Measurements from ENCODE around the gene NID1. TPM values are rescaled to one million over a fixed set of nuclear protein-coding genes. Genes with fewer than 3 reads are reported as not detected.
"Not testable (repeated sequence)": the region's sequence is repeated elsewhere in the genome, so short reads cannot be mapped to it uniquely, and the experiment has no call there.

Gene NID1
- total and polyA plus RNA-seq, 8 donors: 3.6 to 28.2 (median 8.7) TPM

DNA sequence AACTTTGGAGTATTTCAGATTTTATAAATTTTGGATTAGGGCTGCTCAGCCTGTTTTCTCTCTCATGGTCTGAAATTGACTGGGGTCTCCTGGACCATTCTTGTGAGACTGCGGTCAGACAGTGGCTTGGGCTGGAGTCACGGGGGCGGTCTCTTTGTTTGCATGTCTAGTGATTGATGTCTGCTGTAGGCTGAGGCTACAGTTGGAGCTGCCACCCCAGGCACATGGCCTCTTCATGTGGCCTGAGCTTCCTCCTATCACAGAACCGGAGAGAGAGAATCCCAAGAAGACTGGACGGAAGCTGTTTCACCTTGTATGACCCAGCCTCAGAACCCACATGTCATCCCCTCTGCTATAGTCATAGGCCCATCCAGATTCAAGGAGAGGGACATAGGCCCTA, 96.1 kb downstream of the NID1 start:
- no peaks in the 10 kb centered on the region for H3K4me1 ChIP-seq
- intact Hi-C loops (cut with DNase I): no loop called here
- no peaks in the 10 kb centered on the region for H3K27me3 ChIP-seq
- ATAC-seq (no peak), FAIRE-seq (no peak), DNase-seq (no peak)
- H3K9me3 ChIP-seq: no peaks in the 10 kb centered on the region
- H3K4me3 ChIP-seq: no peak overlapping the region
- no peaks in the 10 kb centered on the region for H3K36me3 ChIP-seq
- WGBS, 2 donors: 67 to 69% methylated on average over 5 of the region's 5 CpGs
- TF ChIP-seq, protein P1, sequence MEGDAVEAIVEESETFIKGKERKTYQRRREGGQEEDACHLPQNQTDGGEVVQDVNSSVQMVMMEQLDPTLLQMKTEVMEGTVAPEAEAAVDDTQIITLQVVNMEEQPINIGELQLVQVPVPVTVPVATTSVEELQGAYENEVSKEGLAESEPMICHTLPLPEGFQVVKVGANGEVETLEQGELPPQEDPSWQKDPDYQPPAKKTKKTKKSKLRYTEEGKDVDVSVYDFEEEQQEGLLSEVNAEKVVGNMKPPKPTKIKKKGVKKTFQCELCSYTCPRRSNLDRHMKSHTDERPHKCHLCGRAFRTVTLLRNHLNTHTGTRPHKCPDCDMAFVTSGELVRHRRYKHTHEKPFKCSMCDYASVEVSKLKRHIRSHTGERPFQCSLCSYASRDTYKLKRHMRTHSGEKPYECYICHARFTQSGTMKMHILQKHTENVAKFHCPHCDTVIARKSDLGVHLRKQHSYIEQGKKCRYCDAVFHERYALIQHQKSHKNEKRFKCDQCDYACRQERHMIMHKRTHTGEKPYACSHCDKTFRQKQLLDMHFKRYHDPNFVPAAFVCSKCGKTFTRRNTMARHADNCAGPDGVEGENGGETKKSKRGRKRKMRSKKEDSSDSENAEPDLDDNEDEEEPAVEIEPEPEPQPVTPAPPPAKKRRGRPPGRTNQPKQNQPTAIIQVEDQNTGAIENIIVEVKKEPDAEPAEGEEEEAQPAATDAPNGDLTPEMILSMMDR (IDR thresholded peaks at IDR 0.05): no peak
- no peak overlapping the region for H3K27ac ChIP-seq

DNA sequence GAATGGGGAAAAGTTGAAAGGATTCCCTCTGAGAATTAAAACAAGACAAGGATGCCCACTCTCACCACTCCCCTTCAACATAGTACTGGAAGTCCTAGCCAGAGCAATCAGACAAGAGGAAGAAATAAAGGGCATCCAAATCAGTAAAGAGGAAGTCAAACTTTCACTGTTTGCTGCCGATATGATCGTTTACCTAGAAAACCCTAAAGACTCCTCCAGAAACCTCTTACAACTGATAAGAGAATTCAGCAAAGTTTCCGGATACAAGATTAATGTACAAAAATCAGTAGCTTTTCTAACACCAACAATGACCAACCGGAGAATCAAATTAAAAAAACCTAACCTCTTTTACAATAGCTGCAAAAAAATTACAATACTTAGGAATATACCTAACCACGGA, 98.8 kb downstream of the NID1 start:
- H3K4me3 ChIP-seq; DNase-seq; intact Hi-C loops (cut with DNase I); H3K4me1 ChIP-seq; H3K27me3 ChIP-seq; H3K9me3 ChIP-seq; H3K27ac ChIP-seq; ATAC-seq; H3K36me3 ChIP-seq; FAIRE-seq: not testable (repeated sequence)
- WGBS, 2 donors: 68 to 85% methylated on average over 5 of the region's 5 CpGs

DNA sequence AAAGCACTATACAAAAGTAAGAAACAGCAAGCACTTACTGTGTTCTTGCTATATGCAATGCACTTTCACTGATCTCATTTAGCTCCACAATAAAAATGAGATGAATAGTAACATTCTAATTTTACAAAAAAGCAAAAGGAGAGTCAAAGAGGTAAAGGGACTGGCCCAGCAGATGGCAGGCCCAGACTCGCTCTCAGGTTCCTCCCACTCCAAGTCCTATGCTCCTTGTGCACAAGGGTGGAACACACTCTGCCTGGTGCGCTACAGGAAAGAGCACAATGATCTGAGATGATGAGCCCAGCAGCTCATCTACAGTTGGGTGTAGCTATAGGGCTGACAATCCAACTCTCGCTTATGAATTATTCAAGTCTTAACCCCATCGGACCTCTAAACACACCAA, 104.1 kb downstream of the NID1 start:
- no peaks in the 10 kb centered on the region for H3K9me3 ChIP-seq
- H3K27ac ChIP-seq: no peak overlapping the region
- H3K27me3 ChIP-seq: no peaks in the 10 kb centered on the region
- TF ChIP-seq, protein P1 (IDR thresholded peaks at IDR 0.05): no peak
- FAIRE-seq: no peak
- intact Hi-C loops (cut with DNase I): no loop called here
- H3K4me3 ChIP-seq: no peak overlapping the region
- no peak for DNase-seq
- ATAC-seq: no peak
- no peaks in the 10 kb centered on the region for H3K4me1 ChIP-seq
- 94 to 96% methylated on average over 4 of the region's 4 CpGs for WGBS, 2 donors
- no peaks in the 10 kb centered on the region for H3K36me3 ChIP-seq

DNA sequence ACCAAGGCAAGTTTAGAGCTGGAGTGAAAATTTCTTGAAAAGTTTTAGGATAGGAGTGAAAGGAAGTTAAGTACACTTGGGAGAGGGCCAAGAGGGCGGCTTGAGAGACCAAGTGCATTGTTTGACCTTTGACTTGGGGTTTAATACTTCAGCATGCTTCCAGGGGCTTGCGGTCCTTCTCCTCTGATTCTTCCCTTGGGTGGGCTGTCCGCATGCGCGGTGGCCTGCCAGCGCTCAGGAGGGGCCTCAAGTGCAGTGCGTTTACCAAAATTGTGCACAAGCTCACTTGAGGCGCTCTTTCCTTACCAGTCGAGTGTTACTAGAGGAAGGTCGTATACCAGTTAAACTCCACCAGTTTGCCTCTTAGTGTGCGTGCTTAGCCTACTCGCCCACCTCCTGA, 106.9 kb downstream of the NID1 start:
- no peaks in the 10 kb centered on the region for H3K4me1 ChIP-seq
- TF ChIP-seq, protein P1 (IDR thresholded peaks at IDR 0.05): no peak
- intact Hi-C loops (cut with DNase I): no loop called here
- no peaks in the 10 kb centered on the region for H3K36me3 ChIP-seq
- no peak overlapping the region for H3K27ac ChIP-seq
- FAIRE-seq (no peak), DNase-seq (no peak), ATAC-seq (no peak)
- H3K27me3 ChIP-seq: no peaks in the 10 kb centered on the region
- no peak overlapping the region for H3K4me3 ChIP-seq
- 83 to 95% methylated on average over 12 of the region's 12 CpGs for WGBS, 2 donors
- H3K9me3 ChIP-seq: no peaks in the 10 kb centered on the region

DNA sequence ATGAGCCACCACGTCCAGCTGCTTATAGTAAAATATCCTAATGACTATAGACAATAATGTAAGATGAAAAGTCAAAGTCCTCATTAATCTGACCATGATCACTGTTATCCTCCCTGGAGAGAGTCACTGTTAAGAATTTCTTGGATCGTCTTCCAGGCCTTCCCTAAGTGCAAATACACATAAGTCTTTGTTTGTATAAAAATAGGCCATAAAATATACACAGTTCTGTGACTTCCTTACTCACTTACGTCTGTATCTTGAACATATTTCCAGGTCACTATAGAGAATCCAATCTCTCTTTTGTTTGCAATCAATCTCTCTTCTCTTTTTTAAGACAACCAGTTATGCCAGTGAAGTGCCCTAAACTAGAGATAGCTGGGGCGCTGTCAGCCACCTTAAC, 109.1 kb downstream of the NID1 start:
- DNase-seq: no peak
- H3K9me3 ChIP-seq: no peaks in the 10 kb centered on the region
- no peaks in the 10 kb centered on the region for H3K36me3 ChIP-seq
- 66 to 70% methylated on average over 4 of the region's 4 CpGs for WGBS, 2 donors
- H3K4me3 ChIP-seq: no peak overlapping the region
- TF ChIP-seq, protein P1 (IDR thresholded peaks at IDR 0.05): no peak
- FAIRE-seq: no peak
- H3K4me1 ChIP-seq: no peaks in the 10 kb centered on the region
- intact Hi-C loops (cut with DNase I): no loop called here
- ATAC-seq: no peak
- no peak overlapping the region for H3K27ac ChIP-seq
- no peaks in the 10 kb centered on the region for H3K27me3 ChIP-seq

All from pancreas (tissue), 10 donors.